Uterus (tissue), 2 donors: Measurements from ENCODE around the gene MBNL3.

Source experiments
- CTCF ChIP-seq, 4 experiments: fragments of 200-600 bp in 2 of 4; fragments of 450-650 bp in 2 of 4; sonication (generic) in 2 of 4; IDR thresholded peaks; one replicate each; pipeline ENCODE4 v1.5.1; 2016 to 2019; ENCODE audit warnings: antibody characterized with exemption in 4 of 4, mild to moderate bottlenecking in 2 of 4, moderate library complexity in 1 of 4
- POLR2A ChIP-seq, 2 donors: fragments of 450-650 bp; IDR thresholded peaks; one replicate each; pipeline ENCODE4 v1.6.1; 2016; ENCODE audit warnings: antibody characterized with exemption in 2 of 2, mild to moderate bottlenecking in 1 of 2, moderate library complexity in 1 of 2

- TF ChIP-seq POLR2A (IDR thresholded peaks at IDR 0.05) = no peak
- TF ChIP-seq CTCF (IDR thresholded peaks at IDR 0.05) = no peak
Observed at GRCh38 chrX:132390792-132391191, 98.0 kb downstream of the MBNL3 start.
